Nephron progenitor cell (in vitro differentiated cells): ENCODE data around the gene PDE4D.

ENCODE experiments used
- DNase-seq: peaks from one replicate; pipeline ENCODE4 v3.0.0; 2021
- H3K27ac Mint-ChIP-seq: 2 replicates; pipeline ENCODE4 v1.8.0; 2021; ENCODE audit warnings: mild to moderate bottlenecking, moderate library complexity, mixed read lengths
- H3K27me3 Mint-ChIP-seq: 2 replicates; pipeline ENCODE4 v1.8.0; 2021; ENCODE audit warnings: mild to moderate bottlenecking, low read depth, mixed read lengths; ENCODE audit not compliant: poor library complexity
- H3K36me3 Mint-ChIP-seq: 2 replicates; pipeline ENCODE4 v1.8.0; 2021; ENCODE audit warnings: low read depth, mixed read lengths
- H3K4me1 Mint-ChIP-seq: 2 replicates; pipeline ENCODE4 v1.8.0; 2021; ENCODE audit warnings: mixed read lengths
- H3K4me3 Mint-ChIP-seq: 2 replicates; pipeline ENCODE4 v1.8.0; 2021; ENCODE audit warnings: mild to moderate bottlenecking, moderate library complexity, mixed read lengths
- H3K9me3 Mint-ChIP-seq: 2 replicates; pipeline ENCODE4 v1.8.0; 2021; ENCODE audit warnings: mild to moderate bottlenecking, moderate library complexity, mixed read lengths
- TF ChIP-seq, protein P1 (sequence below): fragments of 200-600 bp; sonication (generic); IDR thresholded peaks from 2 replicates; pipeline ENCODE4 v1.5.0; 2021; ENCODE audit warnings: antibody characterized with exemption

PDE4D gene

DNA sequence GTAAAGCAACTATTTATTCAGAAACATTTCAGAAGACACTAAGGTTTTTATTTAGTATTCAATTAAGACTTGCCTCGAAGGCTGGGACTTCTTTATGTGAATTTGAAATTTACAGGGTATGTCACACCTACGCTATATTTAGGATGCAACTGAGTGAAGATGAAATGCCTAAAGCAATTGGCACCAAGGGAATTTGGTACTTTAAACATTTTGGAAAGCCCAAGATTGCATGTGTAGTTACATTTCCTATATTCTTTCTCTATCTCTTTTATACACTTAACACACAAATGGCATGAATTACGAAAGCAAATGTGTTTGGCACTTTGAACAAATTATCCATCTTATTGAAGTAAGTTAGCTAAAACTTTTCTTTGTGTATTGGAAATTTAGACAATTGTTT lies 633.3 kb downstream of the PDE4D start:
- DNase-seq, result no peak
- H3K4me3 Mint-ChIP-seq, result no peak overlapping the region
- TF ChIP-seq, protein P1, sequence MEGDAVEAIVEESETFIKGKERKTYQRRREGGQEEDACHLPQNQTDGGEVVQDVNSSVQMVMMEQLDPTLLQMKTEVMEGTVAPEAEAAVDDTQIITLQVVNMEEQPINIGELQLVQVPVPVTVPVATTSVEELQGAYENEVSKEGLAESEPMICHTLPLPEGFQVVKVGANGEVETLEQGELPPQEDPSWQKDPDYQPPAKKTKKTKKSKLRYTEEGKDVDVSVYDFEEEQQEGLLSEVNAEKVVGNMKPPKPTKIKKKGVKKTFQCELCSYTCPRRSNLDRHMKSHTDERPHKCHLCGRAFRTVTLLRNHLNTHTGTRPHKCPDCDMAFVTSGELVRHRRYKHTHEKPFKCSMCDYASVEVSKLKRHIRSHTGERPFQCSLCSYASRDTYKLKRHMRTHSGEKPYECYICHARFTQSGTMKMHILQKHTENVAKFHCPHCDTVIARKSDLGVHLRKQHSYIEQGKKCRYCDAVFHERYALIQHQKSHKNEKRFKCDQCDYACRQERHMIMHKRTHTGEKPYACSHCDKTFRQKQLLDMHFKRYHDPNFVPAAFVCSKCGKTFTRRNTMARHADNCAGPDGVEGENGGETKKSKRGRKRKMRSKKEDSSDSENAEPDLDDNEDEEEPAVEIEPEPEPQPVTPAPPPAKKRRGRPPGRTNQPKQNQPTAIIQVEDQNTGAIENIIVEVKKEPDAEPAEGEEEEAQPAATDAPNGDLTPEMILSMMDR, result no peak
- H3K36me3 Mint-ChIP-seq, result no peaks in the 10 kb centered on the region
- H3K9me3 Mint-ChIP-seq, result no peaks in the 10 kb centered on the region
- no peak overlapping the region for H3K27ac Mint-ChIP-seq
- H3K27me3 Mint-ChIP-seq, result no peaks in the 10 kb centered on the region
- H3K4me1 Mint-ChIP-seq, result peaks cover 64% of the 10 kb centered on the region

DNA sequence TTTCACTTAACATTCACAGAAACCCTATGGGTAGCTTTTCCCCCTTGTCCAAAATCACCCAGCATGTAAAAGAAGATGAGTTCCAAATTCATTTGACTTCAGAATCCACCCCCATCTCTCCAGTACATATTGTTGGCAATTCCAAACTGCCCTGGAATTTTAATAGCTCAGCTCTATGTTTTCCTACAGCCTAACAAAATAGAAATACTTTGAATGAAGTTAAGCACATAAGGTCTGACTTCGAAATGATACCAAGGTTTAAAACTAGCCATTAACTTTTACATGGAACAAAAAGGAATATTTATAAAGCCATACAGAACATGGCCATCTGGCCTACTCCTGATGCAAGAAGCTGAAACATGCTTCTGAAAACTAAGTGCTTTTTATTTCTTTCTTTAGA lies 634.3 kb downstream of the PDE4D start:
- no peak for DNase-seq
- Mint-ChIP-seq H3K36me3 (no peaks in the 10 kb centered on the region), H3K9me3 (no peaks in the 10 kb centered on the region), H3K4me1 (peaks cover 57% of the 10 kb centered on the region), H3K27ac (no peak overlapping the region), H3K4me3 (no peak overlapping the region), H3K27me3 (peaks cover 4% of the 10 kb centered on the region)
- TF ChIP-seq, protein P1, result no peak

DNA sequence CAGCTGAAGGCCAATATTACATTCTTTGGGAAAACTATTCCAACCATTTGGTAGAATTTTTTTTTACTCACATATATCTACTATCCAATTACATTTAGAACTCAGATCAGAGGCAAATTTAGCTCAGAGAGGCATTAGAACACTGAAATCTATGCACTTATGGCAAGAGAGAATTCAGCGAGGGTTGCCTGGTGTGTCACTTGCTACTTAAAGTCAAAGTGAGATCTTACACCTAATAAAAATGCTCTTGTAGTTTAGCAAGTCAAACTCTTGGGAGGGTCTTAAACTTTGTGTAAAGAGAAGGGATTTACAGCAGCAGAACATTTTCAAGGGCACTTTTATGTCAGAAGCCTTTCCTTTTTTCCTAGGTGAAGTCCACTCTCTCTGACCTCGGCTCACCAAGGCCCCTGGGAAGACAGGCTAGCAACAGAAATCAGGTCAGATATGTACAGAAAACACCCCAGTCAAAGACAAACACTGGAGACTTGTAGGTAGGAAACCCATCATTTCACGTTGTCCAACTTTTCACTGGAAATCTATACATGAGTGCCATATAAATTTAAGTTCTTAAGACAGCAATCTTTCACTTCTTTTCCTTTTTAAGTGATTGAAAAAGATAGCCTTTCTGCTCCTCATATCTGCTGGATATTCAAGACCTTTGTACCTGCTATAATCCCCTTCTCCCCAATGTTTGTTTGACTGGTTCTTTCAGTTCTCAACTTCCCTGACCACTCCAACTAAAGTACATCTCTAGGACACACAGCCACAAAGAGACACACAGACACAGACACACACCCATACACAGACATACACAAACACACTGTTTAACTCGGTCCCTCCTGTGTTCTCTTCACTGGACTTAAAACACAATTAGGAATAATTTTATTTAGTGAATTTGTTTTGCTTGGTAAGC lies 635.8 kb downstream of the PDE4D start:
- H3K27me3 Mint-ChIP-seq, result peaks cover 5% of the 10 kb centered on the region
- no peak overlapping the region for H3K4me3 Mint-ChIP-seq
- no peaks in the 10 kb centered on the region for H3K9me3 Mint-ChIP-seq
- TF ChIP-seq, protein P1, result no peak
- DNase-seq, result no peak
- peaks cover 46% of the 10 kb centered on the region for H3K4me1 Mint-ChIP-seq
- peak overlapping the region; percentile 27 for H3K27ac Mint-ChIP-seq
- H3K36me3 Mint-ChIP-seq, result no peaks in the 10 kb centered on the region

DNA sequence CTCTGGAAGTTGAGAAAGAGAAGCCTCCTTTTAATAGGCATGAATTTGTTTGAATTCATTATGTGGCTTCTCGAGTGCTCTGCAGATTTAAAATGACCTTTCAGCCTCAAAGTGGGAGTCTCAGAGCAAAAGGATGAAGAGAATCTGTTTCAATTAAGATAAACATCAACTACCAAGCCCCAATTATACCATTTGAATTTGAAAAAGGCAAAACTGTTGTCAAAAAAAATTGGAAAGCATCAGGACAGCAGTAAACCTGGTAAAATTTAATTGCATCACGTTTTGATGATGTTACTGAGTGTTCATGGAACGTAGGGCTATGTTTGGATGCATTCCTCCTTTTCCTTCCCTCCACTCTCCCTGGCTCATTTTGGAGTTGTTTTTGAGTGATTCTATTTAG lies 637.2 kb downstream of the PDE4D start:
- Mint-ChIP-seq H3K9me3 (peaks cover under 1% of the 10 kb centered on the region), H3K4me3 (no peak overlapping the region), H3K4me1 (peaks cover 36% of the 10 kb centered on the region), H3K27me3 (peaks cover 5% of the 10 kb centered on the region), H3K36me3 (no peaks in the 10 kb centered on the region), H3K27ac (no peak overlapping the region)
- no peak for DNase-seq
- TF ChIP-seq, protein P1, result no peak

DNA sequence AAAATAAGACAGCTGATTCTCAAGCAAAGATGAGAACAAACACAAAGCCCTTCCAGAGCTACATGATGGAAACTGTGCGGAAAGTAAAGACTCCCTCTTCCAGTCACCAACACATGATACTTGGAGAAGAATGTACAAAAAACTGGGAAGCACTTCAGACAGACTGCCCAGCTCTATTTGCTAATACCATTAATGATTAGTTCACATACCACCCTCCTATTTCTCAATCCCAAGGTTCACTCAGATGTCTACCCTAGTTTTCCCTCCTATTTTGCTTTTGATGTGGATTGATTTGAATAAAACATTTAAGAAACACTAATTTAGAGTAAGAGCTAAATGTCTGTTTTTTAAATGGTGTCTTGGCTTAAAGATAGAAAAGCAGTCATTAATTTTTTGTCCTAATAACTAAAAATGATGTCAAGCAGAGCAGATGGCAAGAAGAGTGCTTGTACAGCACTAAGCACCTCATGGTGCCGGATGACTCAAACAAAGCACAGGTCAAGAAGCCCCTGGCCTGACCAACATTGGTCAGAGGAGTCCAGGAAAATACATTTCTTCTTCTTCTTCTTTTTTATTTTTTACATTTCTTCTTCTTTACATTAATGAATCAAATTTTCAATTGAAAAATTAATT lies 639.4 kb downstream of the PDE4D start:
- no peak overlapping the region for H3K27ac Mint-ChIP-seq
- H3K36me3 Mint-ChIP-seq, result peaks cover 12% of the 10 kb centered on the region
- no peak for DNase-seq
- H3K9me3 Mint-ChIP-seq, result peaks cover 11% of the 10 kb centered on the region
- TF ChIP-seq, protein P1, result no peak
- H3K27me3 Mint-ChIP-seq, result peaks cover 5% of the 10 kb centered on the region
- no peak overlapping the region for H3K4me3 Mint-ChIP-seq
- peaks cover 19% of the 10 kb centered on the region for H3K4me1 Mint-ChIP-seq
